Naive thymus-derived CD8-positive, alpha-beta T cell (primary cell): ENCODE results near the gene MLST8. TPM values are rescaled to one million over a fixed set of nuclear protein-coding genes. Genes with fewer than 3 reads are reported as not detected.

ENCODE experiments used
- ATAC-seq, 2 donors: fragments of 150-1000 bp; cut with Tn5 transposase in 1 of 2; sonication (Bioruptor Pico), chemical (Tn5 transposase) in 1 of 2; 1 replicate in 1 of 2; 2 replicates in 1 of 2; pipeline ENCODE4 v1.10.0; 2021; ENCODE audit warnings: mild to moderate bottlenecking in 2 of 2, moderate library complexity in 2 of 2
- POLR2A ChIA-PET: fragments of 350-600 bp; sonication (Branson Sonifier 250); formaldehyde crosslinking; loops from one replicate; lab custom pipeline; 2021; ENCODE audit warnings: antibody characterized with exemption; lab: Charles Lee
- DNase-seq, 10 donors: peaks; one replicate each; pipeline versions ENCODE4 v3.0.0 to v3.0.0-alpha.2; 2020 to 2022
- H3K27ac Mint-ChIP-seq, 10 donors: one replicate each; pipeline ENCODE4 v1.8.0; 2020 to 2022; ENCODE audit warnings: mild to moderate bottlenecking in 10 of 10, mixed read lengths in 10 of 10, moderate library complexity in 4 of 10, inconsistent platforms in 1 of 10
- H3K27me3 Mint-ChIP-seq, 5 donors: one replicate each; pipeline ENCODE4 v1.8.0; 2021 to 2022; ENCODE audit warnings: mixed read lengths in 5 of 5
- H3K36me3 Mint-ChIP-seq, 3 donors: one replicate each; pipeline ENCODE4 v1.8.0; 2020 to 2022; ENCODE audit warnings: mixed read lengths in 3 of 3, mild to moderate bottlenecking in 2 of 3, inconsistent platforms in 1 of 3
- H3K4me1 Mint-ChIP-seq, 4 donors: one replicate each; pipeline ENCODE4 v1.8.0; 2021 to 2022; ENCODE audit warnings: mixed read lengths in 4 of 4
- H3K4me3 Mint-ChIP-seq, 10 donors: one replicate each; pipeline ENCODE4 v1.8.0; 2020 to 2022; ENCODE audit warnings: mild to moderate bottlenecking in 10 of 10, mixed read lengths in 10 of 10, moderate library complexity in 6 of 10, inconsistent platforms in 1 of 10
- H3K9me3 Mint-ChIP-seq, 9 donors: one replicate each; pipeline ENCODE4 v1.8.0; 2020 to 2022; ENCODE audit warnings: mixed read lengths in 9 of 9, mild to moderate bottlenecking in 3 of 9, inconsistent platforms in 1 of 9, moderate library complexity in 1 of 9
- polyA plus RNA-seq, 3 donors: library from polyadenylated mRNA; unstranded; fragments of 300-500 nt; fragmentation: Illumina TruSeq; gene quantifications; one replicate each; pipeline ENCODE4 v1.2.3, GENCODE V29; 2021
- total RNA-seq, 8 experiments: library from RNA in 2 of 8; stranded (reverse) in 2 of 8; gene quantifications; one replicate each; pipeline ENCODE4 v1.2.3 and lab custom pipeline; 2021 to 2026

The MLST8 gene
- total and polyA plus RNA-seq, 5 experiments from 2014 or later: 29.9 to 53.2 (median 40.4) TPM

GRCh38 chr16:2175454-2175853 lies 29.8 kb upstream of the MLST8 start:
- POLR2A ChIA-PET: no interaction called here
- H3K4me3 Mint-ChIP-seq: no peak overlapping the region
- H3K9me3 Mint-ChIP-seq: no peaks in the 10 kb centered on the region
- peak overlapping the region in 1 of 10 donors; percentile 29 for H3K27ac Mint-ChIP-seq
- no peaks in the 10 kb centered on the region for H3K27me3 Mint-ChIP-seq
- peaks cover 0 to 18% (median 1%) of the 10 kb centered on the region in 3 donors for H3K36me3 Mint-ChIP-seq
- H3K4me1 Mint-ChIP-seq: no peaks in the 10 kb centered on the region
- DNase-seq (no peak), ATAC-seq (no peak)

- POLR2A ChIA-PET: no interaction called here
- Mint-ChIP-seq H3K4me1 (no peaks in the 10 kb centered on the region), H3K27ac (no peak overlapping the region), H3K4me3 (no peak overlapping the region), H3K36me3 (peaks cover 0 to 18% (median 1%) of the 10 kb centered on the region in 3 donors), H3K27me3 (no peaks in the 10 kb centered on the region), H3K9me3 (no peaks in the 10 kb centered on the region)
- no peak for ATAC-seq
- DNase-seq: no peak
Observed at GRCh38 chr16:2176047-2176446, 29.2 kb upstream of the MLST8 start.

GRCh38 chr16:2177101-2177500 lies 28.2 kb upstream of the MLST8 start:
- peaks cover 0 to 3% (median 0%) of the 10 kb centered on the region in 4 donors for H3K4me1 Mint-ChIP-seq
- H3K9me3 Mint-ChIP-seq: no peaks in the 10 kb centered on the region
- peaks cover 0 to 18% (median 1%) of the 10 kb centered on the region in 3 donors for H3K36me3 Mint-ChIP-seq
- POLR2A ChIA-PET: no interaction called here
- ATAC-seq: no peak
- no peak overlapping the region for H3K27ac Mint-ChIP-seq
- no peak for DNase-seq
- no peaks in the 10 kb centered on the region for H3K27me3 Mint-ChIP-seq
- no peak overlapping the region for H3K4me3 Mint-ChIP-seq

GRCh38 chr16:2177561-2177960 lies 27.7 kb upstream of the MLST8 start:
- POLR2A ChIA-PET: no interaction called here
- Mint-ChIP-seq H3K27ac (no peak overlapping the region), H3K4me3 (no peak overlapping the region), H3K27me3 (no peaks in the 10 kb centered on the region), H3K4me1 (peaks cover 0 to 6% (median under 1%) of the 10 kb centered on the region in 4 donors), H3K36me3 (peaks cover 0 to 18% (median 1%) of the 10 kb centered on the region in 3 donors), H3K9me3 (no peaks in the 10 kb centered on the region)
- ATAC-seq: no peak
- DNase-seq: no peak

GRCh38 chr16:2178321-2179106 lies 26.7 kb upstream of the MLST8 start:
- H3K27ac Mint-ChIP-seq: no peak overlapping the region
- peak; percentile 80 to 84 for ATAC-seq
- POLR2A ChIA-PET: no interaction called here
- no peaks in the 10 kb centered on the region for H3K9me3 Mint-ChIP-seq
- peaks cover 0 to 16% (median 1%) of the 10 kb centered on the region in 3 donors for H3K36me3 Mint-ChIP-seq
- peaks cover 0 to 6% (median under 1%) of the 10 kb centered on the region in 4 donors for H3K4me1 Mint-ChIP-seq
- peak in 8 of 10 donors; percentile 18 to 45 (median 31) for DNase-seq
- no peak overlapping the region for H3K4me3 Mint-ChIP-seq
- no peaks in the 10 kb centered on the region for H3K27me3 Mint-ChIP-seq

- no peak for DNase-seq
- no peak overlapping the region for H3K4me3 Mint-ChIP-seq
- H3K27me3 Mint-ChIP-seq: no peaks in the 10 kb centered on the region
- peak; percentile 9 to 20 for ATAC-seq
- POLR2A ChIA-PET: no interaction called here
- H3K36me3 Mint-ChIP-seq: peaks cover 0 to 13% (median 1%) of the 10 kb centered on the region in 3 donors
- H3K27ac Mint-ChIP-seq: no peak overlapping the region
- peaks cover 0 to 6% (median under 1%) of the 10 kb centered on the region in 4 donors for H3K4me1 Mint-ChIP-seq
- no peaks in the 10 kb centered on the region for H3K9me3 Mint-ChIP-seq
Observed at GRCh38 chr16:2179107-2179501, 26.1 kb upstream of the MLST8 start.

- H3K36me3 Mint-ChIP-seq: peaks cover 0 to 12% (median 1%) of the 10 kb centered on the region in 3 donors
- POLR2A ChIA-PET: no interaction called here
- peaks cover 0 to 6% (median under 1%) of the 10 kb centered on the region in 4 donors for H3K4me1 Mint-ChIP-seq
- ATAC-seq (no peak), DNase-seq (no peak)
- no peak overlapping the region for H3K27ac Mint-ChIP-seq
- no peaks in the 10 kb centered on the region for H3K9me3 Mint-ChIP-seq
- H3K27me3 Mint-ChIP-seq: peaks cover 0 to 1% (median 0%) of the 10 kb centered on the region in 5 donors
- H3K4me3 Mint-ChIP-seq: no peak overlapping the region
Observed at GRCh38 chr16:2179576-2179975, 25.7 kb upstream of the MLST8 start.

- Mint-ChIP-seq H3K4me3 (no peak overlapping the region), H3K36me3 (peaks cover 0 to 6% (median 1%) of the 10 kb centered on the region in 3 donors), H3K9me3 (no peaks in the 10 kb centered on the region), H3K4me1 (peaks cover 0 to 6% (median under 1%) of the 10 kb centered on the region in 4 donors), H3K27me3 (peaks cover 0 to 1% (median 0%) of the 10 kb centered on the region in 5 donors), H3K27ac (no peak overlapping the region)
- ATAC-seq (no peak), DNase-seq (no peak)
- POLR2A ChIA-PET: no interaction called here
Observed at GRCh38 chr16:2180461-2180860, 24.8 kb upstream of the MLST8 start.

- H3K9me3 Mint-ChIP-seq: no peaks in the 10 kb centered on the region
- peaks cover 0 to 1% (median 0%) of the 10 kb centered on the region in 5 donors for H3K27me3 Mint-ChIP-seq
- POLR2A ChIA-PET: interaction anchor here (0.6 kb wide), 1 partner anchor 11 kb away, joined by 3 read pairs; no protein-coding TSS in a partner anchor
- no peak for ATAC-seq
- H3K36me3 Mint-ChIP-seq: no peaks in the 10 kb centered on the region
- peaks cover 0 to 6% (median under 1%) of the 10 kb centered on the region in 4 donors for H3K4me1 Mint-ChIP-seq
- no peak for DNase-seq
- H3K27ac Mint-ChIP-seq: no peak overlapping the region
- H3K4me3 Mint-ChIP-seq: no peak overlapping the region
Observed at GRCh38 chr16:2180962-2181923, 24.0 kb upstream of the MLST8 start.

GRCh38 chr16:2181952-2182351 lies 23.3 kb upstream of the MLST8 start:
- no peak overlapping the region for H3K4me3 Mint-ChIP-seq
- peaks cover 0 to 6% (median under 1%) of the 10 kb centered on the region in 4 donors for H3K4me1 Mint-ChIP-seq
- peaks cover 0 to 1% (median 0%) of the 10 kb centered on the region in 5 donors for H3K27me3 Mint-ChIP-seq
- no peaks in the 10 kb centered on the region for H3K36me3 Mint-ChIP-seq
- no peak for DNase-seq
- POLR2A ChIA-PET: interaction anchor here (0.6 kb wide), 1 partner anchor 10 kb away, joined by 3 read pairs; no protein-coding TSS in a partner anchor
- no peaks in the 10 kb centered on the region for H3K9me3 Mint-ChIP-seq
- H3K27ac Mint-ChIP-seq: no peak overlapping the region
- ATAC-seq: no peak

- POLR2A ChIA-PET: no interaction called here
- no peaks in the 10 kb centered on the region for H3K9me3 Mint-ChIP-seq
- no peaks in the 10 kb centered on the region for H3K36me3 Mint-ChIP-seq
- ATAC-seq: no peak
- peaks cover 0 to 1% (median 0%) of the 10 kb centered on the region in 5 donors for H3K27me3 Mint-ChIP-seq
- H3K4me3 Mint-ChIP-seq: no peak overlapping the region
- H3K27ac Mint-ChIP-seq: no peak overlapping the region
- H3K4me1 Mint-ChIP-seq: peaks cover 0 to 6% (median under 1%) of the 10 kb centered on the region in 4 donors
- no peak for DNase-seq
Observed at GRCh38 chr16:2183671-2184070, 21.6 kb upstream of the MLST8 start.

GRCh38 chr16:2184346-2184745 lies 20.9 kb upstream of the MLST8 start:
- H3K4me3 Mint-ChIP-seq: no peak overlapping the region
- no peaks in the 10 kb centered on the region for H3K36me3 Mint-ChIP-seq
- POLR2A ChIA-PET: no interaction called here
- ATAC-seq (no peak), DNase-seq (no peak)
- no peaks in the 10 kb centered on the region for H3K9me3 Mint-ChIP-seq
- H3K27ac Mint-ChIP-seq: no peak overlapping the region
- peaks cover 0 to 6% (median under 1%) of the 10 kb centered on the region in 4 donors for H3K4me1 Mint-ChIP-seq
- peaks cover 0 to 1% (median 0%) of the 10 kb centered on the region in 5 donors for H3K27me3 Mint-ChIP-seq
